HepG2 (cell line): ENCODE data around the gene IL1RAPL2. TPM values are rescaled to one million over a fixed set of nuclear protein-coding genes. Genes with fewer than 3 reads are reported as not detected.

Source experiments
- ATAC-seq: fragments of 200-7000 bp; cut with Tn5 transposase; 3 replicates; pipeline ENCODE4 v1.9.1; 2020; ENCODE audit warnings: mild to moderate bottlenecking, moderate library complexity
- BruUV-seq: library from RNA; stranded (reverse); fragments of 400-500 nt; replicated peaks from 2 replicates; lab custom pipeline; 2021; lab: Mats Ljungman, UMichigan
- CTCF ChIA-PET: fragments of 300-600 bp; formaldehyde crosslinking; extraction: SDS; loops from one replicate; lab custom pipeline; 2021; ENCODE audit warnings: low total read pairs, inconsistent platforms, low intra/inter-chr PET ratio; lab: Yijun Ruan, JAX
- POLR2A ChIA-PET: fragments of 350-600 bp; sonication (Branson Sonifier 250); formaldehyde crosslinking; loops from one replicate; lab custom pipeline; 2020; ENCODE audit warnings: antibody characterized with exemption, inconsistent platforms; lab: Yijun Ruan, JAX
- DNase-seq: peaks from one replicate; pipeline ENCODE4 v3.0.0-alpha.2; 2015; ENCODE audit warnings: low spot score
- FAIRE-seq: peaks from 3 replicates; lab custom pipeline; 2011; peaks lifted over from hg19 to GRCh38; lab: Jason Lieb, UNC
- H2AFZ ChIP-seq: one replicate; pipeline ENCODE4 v1.6.1; 2011; ENCODE audit warnings: low read length, inconsistent platforms
- H3K27ac ChIP-seq: fragments of 300-600 bp; 3 replicates; pipeline ENCODE4 v1.8.0; 2011; ENCODE audit warnings: mixed run types, mild to moderate bottlenecking, mixed read lengths, low read length, inconsistent platforms; ENCODE audit not compliant: insufficient read depth; ENCODE audit errors: extremely low read length
- H3K27me3 ChIP-seq, 2 experiments: fragments of 200-600 bp in 1 of 2; 2 replicates in 1 of 2; 3 replicates in 1 of 2; pipeline versions ENCODE4 v1.6.0 to v1.8.0; 2011; ENCODE audit warnings: low read length in 2 of 2, mild to moderate bottlenecking in 2 of 2, moderate library complexity in 2 of 2, inconsistent platforms in 1 of 2; ENCODE audit not compliant: insufficient read depth in 2 of 2, control insufficient read depth in 1 of 2
- H3K36me3 ChIP-seq, 2 experiments: fragments of 200-600 bp in 1 of 2; replicated peaks in 1 of 2; 2 replicates in 1 of 2; 3 replicates in 1 of 2; pipeline versions ENCODE4 v1.5.1 to v1.8.0; 2011; ENCODE audit warnings: low read length in 2 of 2, inconsistent platforms in 1 of 2; ENCODE audit not compliant: insufficient read depth in 2 of 2, control insufficient read depth in 1 of 2
- H3K4me1 ChIP-seq: 2 replicates; pipeline ENCODE4 v1.5.1; 2012; ENCODE audit warnings: low read length, inconsistent platforms; ENCODE audit not compliant: insufficient read depth
- H3K4me2 ChIP-seq: 2 replicates; pipeline ENCODE4 v1.6.0; 2011; ENCODE audit warnings: low read depth, low read length, inconsistent platforms
- H3K4me3 ChIP-seq, 3 experiments: fragments of 200-600 bp in 1 of 3; sonication (generic), shearing (Covaris generic) in 1 of 3; replicated peaks in 1 of 3; 2 replicates each; pipeline ENCODE4 v1.5.1; 2011 to 2016; ENCODE audit warnings: low read length in 3 of 3, inconsistent platforms in 2 of 3, low read depth in 2 of 3, mild to moderate bottlenecking in 2 of 3, control low read depth in 1 of 3, mixed read lengths in 1 of 3; ENCODE audit not compliant: insufficient read depth in 1 of 3
- H3K79me2 ChIP-seq: one replicate; pipeline ENCODE4 v1.6.1; 2011; ENCODE audit warnings: low read length, inconsistent platforms; ENCODE audit not compliant: insufficient read depth
- H3K9ac ChIP-seq: 2 replicates; pipeline ENCODE4 v1.6.0; 2011; ENCODE audit warnings: mild to moderate bottlenecking, low read depth, low read length, inconsistent platforms; ENCODE audit not compliant: insufficient read depth
- H3K9me3 ChIP-seq: 2 replicates; pipeline ENCODE4 v1.5.1; 2012; ENCODE audit warnings: mild to moderate bottlenecking, low read length
- H4K20me1 ChIP-seq: 2 replicates; pipeline ENCODE4 v1.6.0; 2011; ENCODE audit warnings: inconsistent platforms, mild to moderate bottlenecking, low read length, moderate library complexity; ENCODE audit not compliant: insufficient read depth
- CREB3 ChIP-seq: sonication (generic); formaldehyde crosslinking; IDR thresholded peaks from 2 replicates; pipeline ENCODE4 v1.5.0; 2020; ENCODE audit warnings: missing genetic modification reagents
- HIC2 ChIP-seq: sonication (generic); formaldehyde crosslinking; IDR thresholded peaks from 2 replicates; pipeline ENCODE4 v1.9.0; 2022; ENCODE audit warnings: low read depth, missing genetic modification reagents
- ONECUT2 ChIP-seq: sonication (generic); formaldehyde crosslinking; IDR thresholded peaks from 2 replicates; pipeline ENCODE4 v1.4.0; 2020; ENCODE audit warnings: missing genetic modification reagents
- PRDM10 ChIP-seq: sonication (generic); formaldehyde crosslinking; IDR thresholded peaks from 2 replicates; pipeline ENCODE4 v1.4.0; 2020; ENCODE audit warnings: low read depth, missing genetic modification reagents
- RORA ChIP-seq: sonication (generic); formaldehyde crosslinking; IDR thresholded peaks from 2 replicates; pipeline ENCODE4 v1.5.0; 2020; ENCODE audit warnings: mild to moderate bottlenecking, missing genetic modification reagents, moderate library complexity
- YEATS4 ChIP-seq: sonication (generic); formaldehyde crosslinking; IDR thresholded peaks from 2 replicates; pipeline ENCODE4 v1.4.0; 2020; ENCODE audit warnings: missing genetic modification reagents, borderline replicate concordance
- ZBTB37 ChIP-seq: sonication (generic); formaldehyde crosslinking; IDR thresholded peaks from 2 replicates; pipeline ENCODE4 v1.4.0; 2020; ENCODE audit warnings: mild to moderate bottlenecking, missing genetic modification reagents
- ZNF207 ChIP-seq: fragments of 450-650 bp; IDR thresholded peaks from 2 replicates; pipeline ENCODE4 v1.6.1; 2016; ENCODE audit warnings: antibody characterized with exemption, borderline replicate concordance
- ZNF317 ChIP-seq: sonication (generic); formaldehyde crosslinking; IDR thresholded peaks from 2 replicates; pipeline ENCODE4 v1.5.0; 2020; ENCODE audit warnings: mild to moderate bottlenecking, missing genetic modification reagents
- ZNF7 ChIP-seq: IDR thresholded peaks from 2 replicates; pipeline ENCODE4 v1.6.1; 2016; ENCODE audit warnings: missing biosample characterization, missing genetic modification reagents
- ZNF713 ChIP-seq: sonication (generic); formaldehyde crosslinking; IDR thresholded peaks from 2 replicates; pipeline ENCODE4 v1.4.0; 2020; ENCODE audit warnings: mild to moderate bottlenecking, missing genetic modification reagents
- WGBS: methylation state at CpG from one replicate; pipeline ENCODE4 v1.1.6; 2017; ENCODE audit warnings: low lambda C conversion rate; 5-methylcytosine and 5-hydroxymethylcytosine counted together
- in situ Hi-C: cut with HindIII; loops from 2 replicates; pipeline ENCODE4 v1.10.0; 2017; ENCODE audit warnings: low pct_unique_long_range_greater_than_20kb; ENCODE audit not compliant: extremely low pct_ligation_motif_present
- intact Hi-C: fragments of 100-400 bp; cut with micrococcal nuclease; formaldehyde crosslinking; loops from one replicate; pipeline ENCODE4 v1.10.0; 2022; ENCODE audit not compliant: unreplicated experiment
- polyA plus RNA-seq, 8 experiments: library from polyadenylated mRNA; depleted of rRNA in 3 of 8; stranded (reverse) in 7 of 8; unstranded in 1 of 8; fragments of >200 nt; fragmentation: Illumina TruSeq in 4 of 8; extraction: Trizol in 4 of 8; gene quantifications; 2 replicates each; pipeline versions ENCODE4 v1.2.1 to v1.2.3, GENCODE V29; 2011 to 2016; ENCODE audit warnings: low read depth in 4 of 8, missing spikeins in 1 of 8, mixed read lengths in 1 of 8; ENCODE audit not compliant: insufficient read depth in 1 of 8
- total RNA-seq, 5 experiments: library from RNA; depleted of rRNA; stranded (reverse); fragments of >200 nt; fragmentation: Illumina TruSeq; extraction: Trizol; gene quantifications; 2 replicates each; pipeline ENCODE4 v1.2.3, GENCODE V29; 2016; ENCODE audit warnings: low read depth in 1 of 5

The IL1RAPL2 gene
- total and polyA plus RNA-seq, 2 of the 13 experiments (the other 11 are each of a cell fraction or from before 2014, with no cell fraction given): not detected

- Histone ChIP-seq H3K36me3 (no peaks in the 10 kb centered on the region), H3K4me1 (no peaks in the 10 kb centered on the region), H3K27ac (no peak overlapping the region), H3K27me3 (no peaks in the 10 kb centered on the region), H2AFZ (no peak overlapping the region), H3K9ac (no peak overlapping the region), H3K4me3 (no peak overlapping the region), H3K4me2 (no peak overlapping the region), H3K79me2 (no peaks in the 10 kb centered on the region), H4K20me1 (no peaks in the 10 kb centered on the region), H3K9me3 (no peaks in the 10 kb centered on the region)
- CTCF ChIA-PET: no interaction called here
- 0% methylated on average over 2 of the region's 2 CpGs for WGBS
- POLR2A ChIA-PET: no interaction called here
- ATAC-seq (no peak), FAIRE-seq (no peak), DNase-seq (no peak)
- BruUV-seq: no TSS peak
- in situ Hi-C loops: no loop called here
- no peak for TF ChIP-seq YEATS4 (CRISPR knock-in tag)
- no peak for TF ChIP-seq HIC2
- TF ChIP-seq ZNF7 (CRISPR knock-in tag): no peak
- no peak for TF ChIP-seq RORA (CRISPR knock-in tag)
- no peak for TF ChIP-seq ZNF713 (CRISPR knock-in tag)
- TF ChIP-seq PRDM10 (CRISPR knock-in tag): no peak
- no peak for TF ChIP-seq ZBTB37 (CRISPR knock-in tag)
- no peak for TF ChIP-seq ZNF317
- TF ChIP-seq CREB3 (CRISPR knock-in tag): no peak
- TF ChIP-seq ONECUT2 (CRISPR knock-in tag): no peak
- no peak for TF ChIP-seq ZNF207
- intact Hi-C loops: no loop called here
Measured at GRCh38 chrX:104749951-104750610, 184.1 kb downstream of the IL1RAPL2 start.
